ENCODE results near the gene FOS.

Gene FOS

DNA sequence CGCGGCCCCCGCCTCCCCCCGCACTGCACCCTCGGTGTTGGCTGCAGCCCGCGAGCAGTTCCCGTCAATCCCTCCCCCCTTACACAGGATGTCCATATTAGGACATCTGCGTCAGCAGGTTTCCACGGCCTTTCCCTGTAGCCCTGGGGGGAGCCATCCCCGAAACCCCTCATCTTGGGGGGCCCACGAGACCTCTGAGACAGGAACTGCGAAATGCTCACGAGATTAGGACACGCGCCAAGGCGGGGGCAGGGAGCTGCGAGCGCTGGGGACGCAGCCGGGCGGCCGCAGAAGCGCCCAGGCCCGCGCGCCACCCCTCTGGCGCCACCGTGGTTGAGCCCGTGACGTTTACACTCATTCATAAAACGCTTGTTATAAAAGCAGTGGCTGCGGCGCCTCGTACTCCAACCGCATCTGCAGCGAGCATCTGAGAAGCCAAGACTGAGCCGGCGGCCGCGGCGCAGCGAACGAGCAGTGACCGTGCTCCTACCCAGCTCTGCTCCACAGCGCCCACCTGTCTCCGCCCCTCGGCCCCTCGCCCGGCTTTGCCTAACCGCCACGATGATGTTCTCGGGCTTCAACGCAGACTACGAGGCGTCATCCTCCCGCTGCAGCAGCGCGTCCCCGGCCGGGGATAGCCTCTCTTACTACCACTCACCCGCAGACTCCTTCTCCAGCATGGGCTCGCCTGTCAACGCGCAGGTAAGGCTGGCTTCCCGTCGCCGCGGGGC, at the start of gene FOS (continued):
- TF ChIP-seq ZNF341 (tag by site-specific recombination; IDR thresholded peaks at IDR 0.05; ENCODE audit: low read depth) (peak; percentile 63; the same call in 1 of the 2 replicates), ZFP3 (tag by site-specific recombination; IDR thresholded peaks at IDR 0.05; ENCODE audit: low read depth) (no peak), ZNF426 (tag by site-specific recombination; IDR thresholded peaks at IDR 0.05) (no peak), ZNF830 (tag by site-specific recombination; IDR thresholded peaks at IDR 0.05; ENCODE audit: low read depth) (no peak), PRDM2 (tag by site-specific recombination; IDR thresholded peaks at IDR 0.05; ENCODE audit: borderline replicate concordance) (no peak), GLIS2 (tag by site-specific recombination; IDR thresholded peaks at IDR 0.05) (peak; percentile 43; the same call in 1 of the 2 replicates), ZNF707 (tag by site-specific recombination; IDR thresholded peaks at IDR 0.05) (no peak), KLF7 (tag by site-specific recombination; IDR thresholded peaks at IDR 0.05; ENCODE audit: borderline replicate concordance) (no peak), SCRT2 (tag by site-specific recombination; IDR thresholded peaks at IDR 0.05) (0 out of 2 replicates have a peak, but pooled peaks have one; percentile 20), ZNF843 (tag by site-specific recombination; IDR thresholded peaks at IDR 0.05) (no peak), ZNF561 (tag by site-specific recombination; IDR thresholded peaks at IDR 0.05; ENCODE audit: borderline replicate concordance) (no peak; the same call in 1 of the 2 replicates), TRIM28 (IDR thresholded peaks at IDR 0.05; ENCODE audit: borderline replicate concordance, low read length) (no peak), OVOL3 (tag by site-specific recombination; IDR thresholded peaks at IDR 0.05) (no peak), PRDM1 (tag by site-specific recombination; IDR thresholded peaks at IDR 0.05) (no peak), ZNF785 (tag by site-specific recombination; IDR thresholded peaks at IDR 0.05) (no peak), ZNF121 (tag by site-specific recombination; IDR thresholded peaks at IDR 0.05) (no peak), PRDM10 (tag by site-specific recombination; IDR thresholded peaks at IDR 0.05) (peak; percentile 100), SP2 (tag by site-specific recombination; IDR thresholded peaks at IDR 0.05) (no peak; the same call in none of the 2 replicates), ZBTB1 (tag by site-specific recombination; IDR thresholded peaks at IDR 0.05) (no peak), ZSCAN30 (tag by site-specific recombination; IDR thresholded peaks at IDR 0.05) (no peak; the same call in 1 of the 2 replicates), TCF7L2 (IDR thresholded peaks at IDR 0.05; ENCODE audit: borderline replicate concordance, low read depth, low read length) (peak; percentile 30; the same call in 1 of the 2 replicates), ZNF398 (tag by site-specific recombination; IDR thresholded peaks at IDR 0.05) (no peak), ZNF239 (tag by site-specific recombination; IDR thresholded peaks at IDR 0.05) (no peak), ZNF211 (tag by site-specific recombination; IDR thresholded peaks at IDR 0.05; ENCODE audit: low read depth) (no peak), ZNF747 (tag by site-specific recombination; IDR thresholded peaks at IDR 0.05) (no peak), ZNF324 (tag by site-specific recombination; IDR thresholded peaks at IDR 0.05) (no peak), ZNF175 (tag by site-specific recombination; IDR thresholded peaks at IDR 0.05) (no peak), ZNF48 (tag by site-specific recombination; IDR thresholded peaks at IDR 0.05) (no peak), ZSCAN23 (tag by site-specific recombination; IDR thresholded peaks at IDR 0.05) (no peak), ZBTB21 (tag by site-specific recombination; IDR thresholded peaks at IDR 0.05) (peak; percentile 58; the same call in 1 of the 2 replicates), WT1 (tag by site-specific recombination; IDR thresholded peaks at IDR 0.05) (no peak)
